Epithelial cell of esophagus (primary cell): ENCODE data around the gene MYO18A.

Source experiments
- DNase-seq: peaks from one replicate; pipeline ENCODE4 v3.0.0; 2010; ENCODE audit warnings: low read depth
- H3K4me3 ChIP-seq: 2 replicates; pipeline ENCODE4 v1.5.1; 2011; ENCODE audit warnings: mild to moderate bottlenecking, low read length, control low read depth
- TF ChIP-seq, protein P1 (sequence below): IDR thresholded peaks from 2 replicates; pipeline ENCODE4 v1.5.1; 2011; ENCODE audit warnings: low read depth, mild to moderate bottlenecking, low read length, control low read depth, inconsistent platforms; ENCODE audit not compliant: insufficient read depth; ENCODE audit errors: missing control alignments

Gene MYO18A

DNA sequence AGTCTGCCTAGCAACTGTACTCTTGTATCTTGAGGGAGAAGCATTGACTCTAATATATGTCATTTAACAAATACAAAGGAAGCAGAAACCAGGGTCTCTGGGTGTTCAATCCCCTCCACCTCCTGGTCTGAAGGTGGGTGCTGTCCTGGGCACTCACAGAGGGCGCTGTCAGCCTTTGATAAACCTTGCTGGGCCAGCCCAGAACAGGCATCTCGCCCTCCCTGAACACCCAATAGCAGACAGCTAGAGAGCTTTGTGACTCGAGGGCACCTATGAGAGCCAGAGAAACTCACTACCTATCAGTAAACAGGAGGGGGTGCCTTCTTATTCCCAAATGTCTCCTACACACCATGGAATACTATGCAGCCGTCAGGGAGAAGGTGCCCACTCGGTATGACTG is 143.6 kb downstream of the MYO18A start:
- no peak for DNase-seq
- TF ChIP-seq, protein P1, sequence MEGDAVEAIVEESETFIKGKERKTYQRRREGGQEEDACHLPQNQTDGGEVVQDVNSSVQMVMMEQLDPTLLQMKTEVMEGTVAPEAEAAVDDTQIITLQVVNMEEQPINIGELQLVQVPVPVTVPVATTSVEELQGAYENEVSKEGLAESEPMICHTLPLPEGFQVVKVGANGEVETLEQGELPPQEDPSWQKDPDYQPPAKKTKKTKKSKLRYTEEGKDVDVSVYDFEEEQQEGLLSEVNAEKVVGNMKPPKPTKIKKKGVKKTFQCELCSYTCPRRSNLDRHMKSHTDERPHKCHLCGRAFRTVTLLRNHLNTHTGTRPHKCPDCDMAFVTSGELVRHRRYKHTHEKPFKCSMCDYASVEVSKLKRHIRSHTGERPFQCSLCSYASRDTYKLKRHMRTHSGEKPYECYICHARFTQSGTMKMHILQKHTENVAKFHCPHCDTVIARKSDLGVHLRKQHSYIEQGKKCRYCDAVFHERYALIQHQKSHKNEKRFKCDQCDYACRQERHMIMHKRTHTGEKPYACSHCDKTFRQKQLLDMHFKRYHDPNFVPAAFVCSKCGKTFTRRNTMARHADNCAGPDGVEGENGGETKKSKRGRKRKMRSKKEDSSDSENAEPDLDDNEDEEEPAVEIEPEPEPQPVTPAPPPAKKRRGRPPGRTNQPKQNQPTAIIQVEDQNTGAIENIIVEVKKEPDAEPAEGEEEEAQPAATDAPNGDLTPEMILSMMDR: no peak
- H3K4me3 ChIP-seq: no peak overlapping the region

GRCh38 chr17:29034510-29034909 is 145.7 kb downstream of the MYO18A start:
- DNase-seq: no peak
- H3K4me3 ChIP-seq: no peak overlapping the region
- TF ChIP-seq, protein P1: no peak

GRCh38 chr17:29032857-29033197 is 147.4 kb downstream of the MYO18A start:
- TF ChIP-seq, protein P1: no peak
- no peak for DNase-seq
- H3K4me3 ChIP-seq: no peak overlapping the region

DNA sequence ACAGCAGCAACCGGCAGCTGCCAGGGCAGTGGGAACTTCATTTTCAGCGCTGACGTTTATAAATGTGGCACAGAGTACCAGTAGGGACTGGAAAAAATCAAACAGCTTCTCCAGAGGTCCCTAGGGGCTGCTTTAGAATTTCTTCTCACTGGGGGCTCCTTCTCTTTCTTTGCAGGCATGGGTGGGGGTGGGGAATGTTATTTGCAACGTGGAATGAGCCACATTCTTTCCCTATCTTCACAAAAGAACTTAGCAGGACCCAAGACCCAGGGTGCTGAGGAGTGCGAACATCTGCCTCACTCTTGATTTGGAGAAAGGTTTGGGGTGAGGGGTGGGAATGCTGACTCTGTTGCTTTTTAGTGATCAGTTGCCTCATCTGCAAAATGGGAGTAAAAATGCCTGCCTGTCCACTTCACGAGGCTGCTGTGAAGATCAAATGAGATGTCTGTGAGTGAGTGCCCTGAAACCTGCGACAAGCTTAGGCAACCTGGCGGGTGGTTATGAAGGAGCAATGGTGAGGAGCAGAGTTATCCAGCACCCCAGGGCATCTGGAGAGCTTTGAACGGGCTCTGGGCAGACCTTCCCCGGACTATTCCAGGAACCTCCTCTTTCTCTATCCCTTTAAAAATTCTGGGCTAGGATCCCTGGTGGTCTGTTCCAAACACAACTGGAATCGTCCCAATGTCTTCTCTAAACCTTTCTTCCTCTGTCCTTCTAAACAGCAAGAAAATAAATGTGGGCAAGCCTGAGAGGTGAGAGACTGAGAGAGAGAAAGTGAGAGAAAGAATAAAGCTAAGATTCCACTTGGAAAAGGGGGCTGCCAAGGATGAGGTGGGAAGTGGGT is 148.0 kb downstream of the MYO18A start:
- TF ChIP-seq, protein P1: no peak
- H3K4me3 ChIP-seq: no peak overlapping the region
- no peak for DNase-seq

- no peak for DNase-seq
- H3K4me3 ChIP-seq: no peak overlapping the region
- TF ChIP-seq, protein P1: no peak
Measured at GRCh38 chr17:29031488-29031887, 148.7 kb downstream of the MYO18A start.

DNA sequence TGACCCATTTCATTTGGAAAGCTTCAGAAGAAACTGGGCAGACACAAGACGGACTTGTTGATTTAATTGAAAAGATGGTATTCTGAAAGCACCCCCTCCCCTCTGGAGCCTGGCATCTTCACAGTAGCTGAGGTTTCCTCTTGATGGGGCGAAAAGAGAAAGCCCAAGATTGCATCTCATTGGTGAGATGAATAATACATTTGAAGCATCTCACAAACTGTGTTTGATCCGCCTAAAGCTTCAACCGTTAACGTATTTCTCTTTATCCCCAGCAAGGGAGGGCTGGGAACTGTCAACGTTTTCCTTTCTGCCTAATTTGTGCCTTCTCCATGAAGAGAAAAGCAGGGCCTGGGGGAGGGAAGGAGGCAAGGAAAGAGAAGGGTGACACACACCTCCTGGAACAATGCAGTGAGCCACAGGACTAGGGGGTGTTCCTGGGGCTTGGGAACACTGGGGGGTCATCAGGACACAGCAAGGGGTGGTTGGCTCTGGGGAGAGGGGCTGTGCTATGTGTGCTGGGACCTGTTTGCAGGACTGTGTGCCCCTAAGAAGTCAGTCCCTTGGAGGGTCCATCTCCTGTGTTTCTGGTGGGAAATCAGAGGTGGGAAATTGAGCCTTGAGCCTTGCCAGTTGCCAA is 155.8 kb downstream of the MYO18A start:
- DNase-seq: no peak
- TF ChIP-seq, protein P1: no peak
- no peak overlapping the region for H3K4me3 ChIP-seq
